ENCODE data around the gene SP8.

Gene SP8

DNA sequence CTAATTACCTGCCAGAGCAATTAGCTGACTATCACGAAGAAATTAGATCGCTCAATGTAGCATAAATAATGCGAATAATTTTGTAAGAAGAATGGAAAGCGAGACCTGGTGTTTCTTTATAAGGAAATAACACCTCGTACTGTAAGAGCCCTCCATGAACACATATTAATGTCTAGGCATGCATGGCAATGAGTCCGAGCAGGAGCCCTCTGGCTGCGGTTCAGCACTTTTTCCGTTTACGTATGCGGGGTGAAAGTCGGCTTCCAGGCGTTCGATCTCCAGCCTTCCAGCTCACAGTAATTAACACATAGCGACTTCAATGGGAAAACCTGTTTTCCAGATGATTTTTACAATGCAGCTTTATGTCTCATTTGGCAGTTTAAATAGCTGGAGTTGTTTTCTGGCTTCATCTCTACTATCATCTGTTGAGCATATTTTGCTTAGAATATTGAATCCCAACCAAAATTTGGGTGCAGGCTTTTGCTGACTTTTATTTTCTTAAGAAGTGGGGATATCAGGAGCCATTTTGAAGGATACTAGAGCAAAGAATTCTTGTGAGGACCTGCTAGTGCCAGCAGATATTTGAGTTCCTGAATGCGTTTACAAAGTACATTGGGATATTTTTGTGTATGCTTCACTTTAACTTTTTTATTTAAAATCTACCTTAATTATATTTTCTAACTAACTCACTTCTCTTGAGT is 7.2 kb upstream of the SP8 start:
- DNase-seq, result no peak

DNA sequence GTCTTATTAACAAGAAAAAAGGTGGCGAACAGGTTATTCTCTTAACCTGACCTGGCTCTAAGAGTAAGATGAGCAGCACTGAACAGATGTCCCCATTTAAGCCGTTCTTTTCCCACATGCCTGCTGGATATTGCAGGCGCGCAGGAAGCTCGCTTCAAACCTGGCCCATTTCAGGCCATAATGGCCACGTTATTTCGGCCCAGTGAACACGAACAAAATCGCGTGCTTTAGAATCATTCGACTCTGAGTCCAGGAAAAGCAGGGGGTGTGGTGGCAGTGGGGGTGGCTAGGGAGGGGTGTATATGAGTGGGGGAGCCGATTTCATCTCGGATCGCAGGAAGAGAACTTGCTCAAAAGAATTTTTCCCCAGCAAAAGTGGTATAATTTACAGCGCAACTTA is 6.6 kb upstream of the SP8 start:
- no peak for DNase-seq

DNA sequence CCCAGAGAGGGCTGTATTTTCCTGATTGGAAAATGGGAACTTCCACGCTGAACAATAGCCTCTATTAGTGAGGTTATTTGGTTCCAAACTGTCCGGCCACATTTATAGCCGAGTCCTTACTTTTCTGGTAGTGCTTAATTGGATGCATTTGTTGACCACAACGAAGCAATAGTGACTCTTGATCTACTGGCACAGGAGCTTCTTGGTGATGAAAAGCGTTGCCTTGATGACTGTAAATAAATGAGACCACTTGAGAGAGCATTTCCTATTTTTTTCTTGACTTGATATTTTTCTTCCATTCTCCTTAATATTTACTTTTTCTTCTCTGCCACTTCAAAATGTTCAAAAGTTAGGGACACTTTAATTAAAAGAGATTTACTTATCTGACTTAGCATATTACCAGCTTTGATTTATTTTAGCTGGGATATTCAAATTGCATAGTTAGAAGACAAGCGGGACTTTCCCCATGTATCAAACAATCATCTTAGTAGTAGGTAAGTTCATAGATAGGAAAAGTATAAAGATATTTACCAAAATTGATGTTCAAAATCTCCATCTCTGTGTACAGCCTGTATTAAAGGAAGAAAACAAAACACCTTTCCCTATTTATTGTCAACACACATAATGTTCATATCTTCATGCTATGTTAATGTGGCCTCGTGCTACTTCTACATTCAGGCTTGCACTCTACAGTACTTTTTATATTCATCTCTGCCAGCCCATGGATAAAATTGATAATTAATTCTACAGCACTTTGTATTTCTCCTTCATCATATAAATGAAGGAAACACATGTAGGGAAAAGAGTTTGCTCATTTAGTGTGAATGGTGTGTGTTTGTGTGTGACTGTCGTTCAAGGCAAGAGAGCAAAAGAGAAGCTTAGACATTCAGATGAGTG is 5.1 kb upstream of the SP8 start:
- DNase-seq, result no peak

DNA sequence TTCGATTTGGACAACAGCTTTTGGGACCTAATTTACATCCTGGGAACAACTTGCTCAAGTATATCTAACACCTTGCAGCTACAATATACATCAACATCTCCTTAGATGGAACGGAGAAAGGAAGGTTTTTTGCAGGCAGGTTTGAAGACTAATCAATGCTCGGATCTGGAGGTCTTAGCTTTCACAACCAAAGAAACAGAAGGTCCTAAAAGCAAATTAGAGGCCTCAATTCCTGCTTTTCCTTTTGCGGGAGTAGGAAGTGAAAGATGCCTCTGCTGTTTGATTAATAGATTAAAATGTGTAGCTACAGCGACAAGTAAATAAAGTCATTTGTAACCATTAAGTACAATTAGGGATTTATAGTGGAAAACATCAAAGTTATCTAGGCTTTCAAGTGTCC is 3.7 kb upstream of the SP8 start:
- no peak for DNase-seq

DNA sequence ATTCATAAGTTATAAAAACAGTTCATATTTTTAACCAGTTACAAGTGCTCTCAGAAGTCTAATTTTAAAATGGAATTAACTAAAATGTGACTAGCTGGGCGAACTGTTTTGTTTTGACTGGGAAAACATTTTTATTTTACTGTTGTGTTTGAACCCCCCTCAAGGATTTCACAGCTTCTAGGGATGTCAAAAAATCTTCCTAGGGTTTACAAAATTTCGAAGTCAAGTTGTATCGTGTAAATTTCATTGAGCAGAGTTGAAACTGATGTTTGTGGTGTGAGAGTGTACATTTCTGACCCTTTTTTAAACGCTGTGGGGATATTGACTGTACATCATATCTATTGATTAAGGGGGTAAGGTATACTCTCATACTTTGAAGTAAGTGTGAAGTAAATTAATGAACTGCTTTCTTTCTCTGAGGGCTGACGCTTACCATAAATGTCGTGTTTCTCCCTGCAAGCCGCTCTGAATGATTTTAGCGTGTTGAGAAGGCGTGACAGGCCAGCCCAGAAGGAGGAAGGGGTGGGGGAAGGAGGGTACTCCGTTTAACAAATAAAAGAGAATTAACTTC is 1.8 kb upstream of the SP8 start:
- no peak for DNase-seq

DNA sequence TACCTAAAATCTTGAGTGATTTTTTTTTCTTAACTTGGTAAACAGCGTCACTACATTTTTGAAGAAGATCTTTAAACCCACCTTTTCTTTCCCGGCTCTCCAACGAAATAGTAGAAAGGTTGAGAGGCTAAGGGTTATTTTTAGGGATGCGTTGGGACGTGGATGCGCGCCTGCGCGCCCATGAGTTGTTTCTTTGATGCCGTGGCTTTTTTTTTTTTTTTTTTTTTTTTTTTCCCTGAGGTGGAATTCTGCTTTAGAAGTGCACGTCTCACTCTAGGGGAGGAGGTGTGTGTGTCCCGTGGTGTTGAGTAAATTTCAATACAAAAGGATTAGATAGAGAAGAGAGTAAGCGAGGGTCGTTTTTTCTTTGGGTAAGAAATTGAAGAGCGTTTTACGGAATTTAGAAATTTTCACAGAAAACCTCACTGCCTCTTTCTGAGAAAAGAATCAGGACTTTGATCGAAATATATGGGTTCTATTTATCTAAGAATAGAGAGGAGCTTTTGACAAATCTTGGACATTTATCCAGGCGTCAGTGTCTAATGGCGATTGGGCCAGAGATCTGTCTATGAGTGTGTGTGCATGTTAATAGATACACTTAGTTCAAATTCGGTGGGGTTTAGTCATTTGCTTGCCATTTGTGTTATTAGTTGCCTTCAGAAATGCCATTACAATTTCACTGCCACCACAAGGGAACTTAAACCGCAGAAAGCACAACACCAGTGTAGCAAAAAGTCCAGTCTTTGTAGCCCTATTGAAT is 1.2 kb upstream of the SP8 start:
- DNase-seq, result no peak

DNA sequence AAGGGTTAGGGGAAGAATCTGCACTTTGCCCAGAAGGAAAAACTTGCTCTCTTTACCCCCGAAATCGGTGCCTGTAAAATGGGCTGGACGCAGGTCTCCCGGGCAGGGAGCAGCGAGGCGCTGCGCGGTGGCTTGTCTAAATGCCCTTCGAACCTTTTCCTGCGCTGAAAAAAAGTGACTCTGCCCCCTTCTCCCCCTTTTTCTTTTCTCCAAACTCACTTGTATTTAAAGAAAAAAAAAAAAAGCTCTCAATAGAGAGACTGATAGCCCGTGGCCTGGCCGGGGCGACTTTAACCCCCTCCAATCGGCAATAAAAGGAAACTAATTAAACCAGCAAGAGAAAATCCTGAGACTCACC is 286 bp downstream of the SP8 start:
- no peak for DNase-seq

DNA sequence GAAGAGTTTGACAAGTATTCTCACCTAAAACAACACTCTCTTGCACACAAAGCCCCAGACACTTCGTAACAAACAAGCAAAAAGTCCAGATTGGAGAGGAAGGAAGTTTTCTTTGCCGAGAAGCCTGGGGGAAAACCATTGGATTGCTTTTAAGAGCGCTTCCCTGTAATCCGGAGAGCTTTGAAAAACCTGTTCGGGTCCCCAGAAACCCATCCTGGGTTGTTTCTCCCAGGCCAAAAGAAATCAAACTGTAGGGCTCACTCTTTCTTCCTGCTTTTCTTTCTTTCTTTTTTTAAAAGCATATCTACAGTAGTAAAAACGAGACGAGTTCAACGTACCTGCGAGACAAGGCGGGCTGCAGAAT is 655 bp downstream of the SP8 start:
- no peak for DNase-seq

DNA sequence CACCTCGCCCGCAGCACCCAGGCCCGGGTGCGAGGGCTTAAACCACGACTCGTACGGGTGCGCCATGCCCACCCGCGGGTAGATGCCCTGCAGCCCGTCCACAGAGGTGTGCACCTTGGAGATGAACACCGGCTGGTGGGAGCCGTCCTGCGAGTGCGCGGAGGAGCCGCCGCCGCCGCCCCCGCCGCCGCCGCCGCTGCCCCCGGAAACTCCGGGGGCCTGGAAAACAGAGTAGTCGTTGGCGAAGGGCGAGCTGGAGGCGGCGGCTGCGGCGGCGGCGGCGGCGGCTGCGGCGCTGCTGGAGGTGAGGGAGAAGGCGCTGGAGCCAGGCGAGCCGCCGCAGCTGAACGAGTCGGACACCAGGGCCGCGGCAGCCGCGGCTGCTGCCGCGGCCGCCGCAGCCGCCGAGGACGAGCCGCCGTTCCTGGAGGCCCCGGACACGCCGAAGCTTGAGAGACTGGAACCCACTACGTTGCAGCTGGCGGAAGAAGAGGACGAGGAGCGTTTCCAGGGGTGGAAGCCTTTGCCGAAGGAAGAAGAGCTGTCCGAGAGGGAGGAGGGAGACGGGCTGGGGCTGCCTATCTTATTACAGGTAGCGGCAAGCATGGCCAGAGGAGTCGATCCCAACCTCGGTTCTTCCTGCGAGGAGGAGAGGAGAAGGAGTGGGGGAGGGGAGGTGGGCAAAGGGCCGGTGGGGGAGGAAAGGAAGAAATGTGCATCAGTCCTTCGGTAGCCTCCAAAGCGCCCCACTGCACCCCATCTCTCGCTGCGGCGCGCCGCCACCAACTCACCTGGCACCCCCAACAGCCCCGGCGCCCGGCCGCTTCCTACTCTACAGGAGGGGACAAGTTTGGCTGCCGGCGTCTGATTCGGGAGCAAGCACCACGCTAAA is 1.3 kb downstream of the SP8 start:
- DNase-seq, result no peak

DNA sequence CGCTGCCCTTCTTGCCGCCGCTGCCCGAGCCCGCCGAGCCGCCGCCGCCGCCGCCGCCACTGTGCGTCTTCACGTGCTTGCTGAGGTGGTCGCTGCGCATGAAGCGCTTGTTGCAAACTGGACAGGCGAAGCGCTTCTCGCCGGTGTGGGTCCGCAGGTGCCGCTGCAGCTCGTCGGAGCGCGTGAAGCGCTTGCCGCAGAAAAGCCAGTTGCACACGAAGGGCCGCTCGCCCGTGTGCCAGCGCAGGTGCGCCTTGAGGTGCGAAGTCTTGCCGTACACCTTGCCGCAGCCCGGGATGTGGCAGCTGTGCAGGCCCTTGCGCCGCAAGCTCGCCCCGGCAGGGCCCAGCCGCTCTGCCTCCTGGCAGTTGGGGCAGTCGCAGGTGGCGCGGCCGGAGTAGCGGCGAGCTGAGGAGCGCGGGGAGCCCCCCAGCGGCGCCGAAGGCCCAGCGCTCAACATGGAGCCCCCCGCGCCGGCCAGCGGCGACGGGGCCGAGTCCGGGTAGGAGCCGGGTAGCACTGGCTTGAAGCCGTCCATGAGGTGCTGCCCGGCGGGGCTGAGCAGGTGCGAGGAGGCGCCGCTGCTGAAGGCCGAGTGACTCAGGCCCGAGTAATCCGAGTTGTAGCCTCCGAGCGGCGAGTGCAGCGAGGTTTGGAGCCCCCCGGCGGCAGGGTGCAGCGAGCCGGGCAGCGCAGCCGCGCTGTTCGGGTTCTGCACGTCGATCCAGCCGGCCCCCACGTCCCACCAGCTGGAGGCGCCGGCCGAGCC is 2.1 kb downstream of the SP8 start:
- DNase-seq, result no peak

DNA sequence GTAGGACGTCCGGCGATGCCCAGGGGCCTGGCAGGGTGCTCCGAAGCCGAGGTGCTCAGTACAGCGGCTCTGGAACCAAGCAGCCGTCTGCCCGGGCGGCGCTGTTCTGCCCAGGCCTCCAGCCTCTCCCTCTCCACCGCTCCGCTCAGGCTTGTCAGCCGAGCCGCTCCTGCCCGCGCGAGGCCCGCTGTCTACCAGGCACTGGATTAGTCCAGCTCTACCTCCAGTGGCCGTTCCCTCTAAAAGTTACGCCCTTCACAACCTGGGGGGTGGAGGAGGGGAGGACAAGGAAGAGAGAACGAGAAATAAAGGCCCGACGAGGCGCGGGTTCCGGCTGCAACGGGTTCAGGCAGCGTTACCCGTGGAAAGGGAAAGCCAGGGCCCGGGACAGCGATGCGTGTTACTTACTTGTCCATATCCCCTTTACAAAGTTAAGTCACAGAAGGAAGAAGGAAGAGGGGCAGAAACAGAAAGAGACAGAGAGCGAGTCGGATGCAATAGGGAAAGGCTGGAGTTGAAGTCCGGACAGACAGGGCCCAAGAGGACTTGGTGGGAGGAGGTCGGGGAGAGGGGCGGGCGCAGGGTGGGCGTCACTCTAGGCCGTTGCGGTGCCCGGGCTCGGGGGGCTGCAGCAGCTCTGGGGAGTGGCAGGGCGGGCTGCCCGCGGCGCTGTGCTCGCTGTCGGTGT is 2.8 kb downstream of the SP8 start:
- no peak for DNase-seq

DNA sequence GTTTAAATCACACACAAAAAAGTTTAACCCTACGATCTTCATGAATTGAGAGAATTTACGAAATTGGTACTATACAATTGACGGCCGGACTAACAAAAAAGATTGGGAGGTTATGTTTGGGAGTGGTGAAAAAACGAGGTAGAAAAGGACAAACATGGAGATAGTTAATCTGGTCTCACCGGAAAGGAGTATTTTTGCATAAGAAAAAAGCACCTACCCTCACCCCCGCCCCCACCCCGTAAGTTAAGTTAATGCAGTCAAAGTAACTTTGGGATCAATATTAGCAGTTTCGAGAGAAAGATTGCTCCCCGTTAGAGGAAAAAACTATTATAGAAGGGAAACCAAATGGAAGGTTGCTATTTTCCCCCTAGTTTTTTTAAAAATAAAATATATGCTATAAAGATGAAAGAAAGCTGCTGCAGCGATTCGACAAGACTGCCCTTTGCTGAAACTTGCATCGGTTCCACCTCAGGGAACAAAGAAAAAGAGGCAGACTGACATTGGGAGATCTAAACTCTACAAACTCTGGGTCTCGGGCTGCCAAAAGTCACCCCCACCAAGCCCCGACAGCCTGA is 3.5 kb downstream of the SP8 start:
- DNase-seq, result no peak

DNA sequence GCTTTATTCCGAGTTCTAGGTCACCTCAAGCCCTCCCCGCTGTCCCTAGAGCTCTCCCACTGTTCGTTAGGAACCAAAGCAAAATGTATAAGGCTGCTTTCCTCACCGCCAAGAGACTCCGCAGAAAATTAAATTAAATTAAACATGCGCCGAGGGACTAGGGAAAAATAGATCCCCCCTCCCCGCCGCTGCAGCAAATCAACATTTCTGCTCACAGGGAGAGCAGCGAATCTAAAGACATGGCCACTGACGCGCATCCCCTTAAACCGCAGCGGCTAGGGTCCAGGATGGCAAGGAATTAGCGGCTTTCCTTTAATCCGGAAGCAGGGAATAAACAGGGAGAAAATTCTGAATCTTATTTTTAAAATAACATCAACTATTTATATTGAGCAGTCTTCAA is 7.6 kb downstream of the SP8 start:
- no peak for DNase-seq

DNA sequence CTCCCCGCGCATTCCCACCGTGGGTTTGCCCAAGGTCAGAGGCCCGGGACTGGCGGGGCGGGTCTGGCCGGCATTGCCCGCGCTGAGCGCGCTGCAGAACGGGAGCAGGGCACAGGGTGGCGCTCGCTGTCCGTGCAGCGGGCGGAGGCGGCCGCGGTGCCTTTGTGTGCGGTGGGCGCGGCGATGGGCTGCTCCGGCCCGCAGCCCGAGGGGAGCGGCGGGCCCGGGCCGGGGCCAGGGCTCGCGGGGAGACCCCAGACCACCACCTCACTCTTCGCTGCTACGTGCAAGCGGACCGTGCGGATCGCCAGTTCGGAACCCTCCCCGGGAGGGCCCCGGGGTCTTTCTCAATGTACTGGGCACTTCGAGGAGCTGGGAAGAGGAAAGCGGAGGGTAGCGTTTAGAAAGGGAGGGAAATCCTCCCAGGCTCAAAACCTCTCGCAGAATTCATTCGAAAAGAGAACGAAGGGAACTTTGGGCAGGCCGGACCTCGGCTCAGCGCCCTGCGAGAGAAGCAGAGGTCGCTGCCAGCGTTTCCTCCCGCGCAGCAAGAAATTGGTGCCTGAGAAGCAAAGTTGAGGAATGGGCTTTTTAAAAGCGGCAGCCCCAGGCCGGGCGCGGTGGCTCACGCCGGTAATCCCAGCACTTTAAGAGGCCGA is 8.5 kb downstream of the SP8 start:
- DNase-seq, result no peak

DNA sequence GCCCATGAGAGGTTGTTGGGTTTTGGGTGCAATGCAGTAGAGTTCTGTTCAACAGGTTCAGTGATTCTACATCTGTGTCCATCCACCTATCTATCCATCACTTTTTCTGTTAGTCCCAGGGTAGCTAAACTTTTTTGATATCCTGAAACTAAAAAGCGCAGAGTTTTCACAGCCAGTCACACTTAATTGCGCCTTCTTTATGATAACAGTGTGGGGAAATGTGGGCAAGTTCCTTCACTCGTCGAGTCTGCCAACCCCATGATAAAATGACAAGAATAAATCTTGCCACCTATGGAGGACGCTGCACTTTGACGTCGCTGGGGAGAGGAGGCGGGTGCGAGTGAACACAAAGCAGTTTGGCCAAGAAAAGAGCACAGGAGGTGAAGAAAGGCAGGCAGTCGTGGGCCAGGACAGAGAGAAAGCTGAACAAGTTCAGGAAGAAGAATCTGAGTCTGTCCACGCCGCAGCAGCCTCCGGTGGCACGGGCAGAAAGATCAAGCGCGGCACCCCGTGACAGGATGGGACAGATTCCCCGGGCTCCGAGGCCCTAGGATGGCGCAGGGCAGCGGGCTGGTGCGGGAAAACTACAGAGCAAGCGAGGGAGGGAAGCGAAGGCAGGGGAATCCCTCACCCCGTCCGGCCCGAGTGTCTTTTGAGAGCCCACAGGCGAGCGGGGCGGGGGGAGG is 9.2 kb downstream of the SP8 start:
- no peak for DNase-seq

DNA sequence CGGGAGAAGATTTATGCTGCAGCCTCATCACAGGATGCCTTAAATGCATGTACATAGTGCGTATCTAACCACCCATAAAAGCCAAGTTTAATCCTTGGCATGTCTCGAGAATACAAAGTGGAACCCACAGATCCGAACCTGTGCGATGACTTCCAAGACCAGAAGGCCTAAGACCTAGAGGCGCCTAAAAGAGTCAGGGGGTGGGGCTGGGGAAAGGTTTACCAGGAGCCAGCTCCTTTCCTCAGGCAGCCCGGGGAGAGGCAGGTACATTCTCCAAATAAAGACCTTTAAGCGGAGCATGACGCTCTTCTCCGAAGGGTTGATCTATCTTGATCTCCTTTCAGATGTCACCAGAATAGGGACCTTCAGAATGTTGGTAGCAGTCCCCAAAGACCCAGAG is 9.7 kb downstream of the SP8 start:
- no peak for DNase-seq

DNA sequence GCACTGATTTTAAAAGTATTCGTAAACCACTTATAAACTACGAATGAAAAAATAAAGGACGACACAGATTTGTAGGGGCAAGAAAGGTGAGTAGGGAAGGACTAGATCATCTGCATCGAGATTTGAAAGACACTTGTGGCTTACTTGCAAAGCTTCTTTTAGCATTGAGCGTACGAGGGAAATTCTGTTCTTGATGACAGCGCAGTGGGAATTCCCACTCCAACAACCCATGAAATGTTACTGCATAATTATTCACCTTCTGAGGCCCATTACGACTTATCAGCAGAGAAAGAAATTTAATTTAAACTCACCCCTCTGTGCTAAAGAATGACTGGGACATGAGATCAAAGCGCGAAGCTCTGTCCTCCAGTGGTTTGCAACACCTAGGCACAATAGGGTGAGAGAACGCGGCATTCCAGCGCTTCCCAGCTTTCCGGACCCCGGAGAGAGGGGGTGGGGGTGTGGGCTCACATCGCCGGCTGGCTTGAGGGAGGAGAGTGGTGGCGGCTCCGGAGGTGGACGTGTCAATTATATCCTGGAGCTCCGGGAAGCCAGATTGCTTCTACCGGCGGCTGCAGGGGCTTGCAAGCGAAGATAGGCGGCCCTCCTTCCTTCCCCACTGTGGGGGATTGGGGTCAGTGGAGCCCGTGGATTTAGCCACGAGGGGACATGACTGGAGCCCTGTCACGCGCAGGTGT is 10.3 kb downstream of the SP8 start:
- DNase-seq, result no peak

DNA sequence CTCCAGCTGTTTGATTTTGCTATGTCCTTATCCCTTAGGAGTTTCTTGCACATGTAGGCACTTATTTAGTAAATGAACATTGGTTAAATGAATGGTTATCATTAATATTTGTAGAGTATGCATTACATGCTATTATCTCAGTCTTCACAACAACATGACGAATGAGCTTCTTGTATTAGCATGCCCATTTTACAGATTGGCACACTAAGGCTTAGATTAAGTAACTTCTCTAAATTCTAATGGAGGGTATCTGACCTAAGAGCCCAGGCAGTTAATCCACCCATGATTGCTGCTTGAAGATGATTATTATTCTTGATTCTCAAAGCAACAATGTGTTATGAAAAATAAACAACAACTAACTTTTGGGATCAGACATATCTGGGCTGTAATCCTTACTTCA is 32.7 kb downstream of the SP8 start:
- no peak for DNase-seq

DNA sequence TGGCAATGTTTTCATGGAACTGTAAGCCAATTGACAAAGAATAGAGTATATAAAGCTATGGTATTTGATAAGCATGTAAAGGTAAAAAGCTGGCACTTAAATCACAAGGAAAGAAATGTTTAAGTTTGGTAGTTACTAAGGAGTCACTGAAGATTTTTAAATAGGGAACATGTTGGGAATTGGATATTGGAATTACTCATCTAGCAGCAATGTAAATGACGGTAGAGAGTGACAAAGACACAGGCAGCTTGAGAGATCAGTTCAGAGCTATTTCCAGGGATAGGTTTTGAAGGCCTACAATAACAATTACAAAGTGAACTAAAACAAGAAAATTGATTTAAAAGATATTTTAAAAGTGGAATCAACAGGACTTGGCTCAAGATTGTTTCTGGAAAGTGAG is 36.8 kb downstream of the SP8 start:
- no peak for DNase-seq

Measured in 8988T (cell line).